GM23248 (cell line): ENCODE results near the gene ARHGAP26.

Experiments
- EZH2 ChIP-seq: fragments of 200-600 bp; sonication (generic); IDR thresholded peaks from 2 replicates; pipeline ENCODE4 v1.6.1; 2018; ENCODE audit warnings: antibody characterized with exemption, mild to moderate bottlenecking; ENCODE audit not compliant: insufficient read depth, poor library complexity, severe bottlenecking
- EZH2phosphoT487 ChIP-seq: fragments of 200-600 bp; sonication (generic); IDR thresholded peaks from 2 replicates; pipeline ENCODE4 v1.6.1; 2018; ENCODE audit warnings: antibody characterized with exemption, moderate library complexity, mild to moderate bottlenecking, low read depth; ENCODE audit not compliant: insufficient read depth

- TF ChIP-seq EZH2 = no peak
- TF ChIP-seq EZH2phosphoT487 = no peak
Measured at GRCh38 chr5:142784401-142784955, 14.3 kb downstream of the ARHGAP26 start.
